Stimulated activated naive B cell treated with anti-CD40 and anti-IgM and Interleukin-4, amounts not matched to agents 10 μg/mL and 1 μg/mL and 100 μg/mL, for 72 hours (primary cell): ENCODE results near the gene MYO1H.
"Not testable (repeated sequence)": the region's sequence is repeated elsewhere in the genome, so short reads cannot be mapped to it uniquely, and the experiment has no call there.

Source experiments
- ATAC-seq, 2 donors: fragments of 150-1000 bp; cut with Tn5 transposase; replicated peaks; 2 replicates each; pipeline ENCODE4 v1.10.0; 2021; ENCODE audit warnings: moderate library complexity in 1 of 2
- DNase-seq: peaks from one replicate; pipeline ENCODE4 v3.0.0; 2021
- H3K27ac Mint-ChIP-seq: one replicate; pipeline ENCODE4 v1.8.0; 2022; ENCODE audit warnings: mild to moderate bottlenecking, mixed read lengths
- H3K27me3 Mint-ChIP-seq, 2 donors: one replicate each; pipeline ENCODE4 v1.8.0; 2022; ENCODE audit warnings: mixed read lengths in 2 of 2
- H3K36me3 Mint-ChIP-seq, 2 donors: one replicate each; pipeline ENCODE4 v1.8.0; 2022; ENCODE audit warnings: mixed read lengths in 2 of 2, mild to moderate bottlenecking in 1 of 2
- H3K4me1 Mint-ChIP-seq, 2 donors: one replicate each; pipeline ENCODE4 v1.8.0; 2022; ENCODE audit warnings: mixed read lengths in 2 of 2, mild to moderate bottlenecking in 1 of 2
- H3K4me3 Mint-ChIP-seq, 2 donors: one replicate each; pipeline ENCODE4 v1.8.0; 2022; ENCODE audit warnings: mild to moderate bottlenecking in 2 of 2, mixed read lengths in 2 of 2, moderate library complexity in 1 of 2
- H3K9me3 Mint-ChIP-seq, 2 donors: one replicate each; pipeline ENCODE4 v1.8.0; 2022; ENCODE audit warnings: mixed read lengths in 2 of 2, mild to moderate bottlenecking in 1 of 2

MYO1H gene

DNA sequence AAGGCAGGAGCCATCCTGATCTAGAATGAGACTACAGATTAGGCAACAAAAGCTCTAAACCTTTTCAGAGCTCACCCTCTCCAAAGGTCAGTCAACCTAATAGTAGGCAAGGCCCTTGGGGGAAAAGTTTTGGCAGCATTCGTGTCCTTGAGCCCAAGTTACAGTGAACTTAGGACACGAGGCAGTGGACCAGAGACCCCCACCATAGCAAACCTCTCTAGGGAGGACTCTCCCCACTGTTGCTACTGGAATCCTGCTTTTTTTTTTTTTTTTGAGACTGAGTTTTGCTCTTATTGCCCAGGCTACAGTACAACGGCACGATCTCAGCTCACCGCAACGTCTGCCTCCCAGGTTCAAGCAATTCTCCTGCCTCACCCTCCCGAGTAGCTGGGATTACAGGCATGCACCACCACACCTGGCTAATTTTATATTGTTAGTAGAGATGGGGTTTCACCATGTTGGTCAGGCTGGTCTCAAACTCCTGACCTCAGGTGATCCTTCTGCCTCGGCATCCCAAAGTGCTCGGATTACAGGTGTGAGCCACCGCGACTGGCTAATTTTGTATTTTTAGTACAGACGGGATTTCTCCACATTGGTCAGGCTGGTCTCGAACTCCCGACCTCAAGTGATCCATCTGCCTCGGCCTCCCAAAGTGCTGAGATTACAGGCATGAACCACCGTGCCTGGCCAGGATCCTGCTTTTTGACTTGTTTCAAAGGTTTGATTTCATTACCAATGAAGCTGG is 126.0 kb downstream of the MYO1H start:
- H3K27me3 Mint-ChIP-seq, DNase-seq, H3K9me3 Mint-ChIP-seq, H3K27ac Mint-ChIP-seq, ATAC-seq, H3K4me3 Mint-ChIP-seq: not testable (repeated sequence)
- Mint-ChIP-seq H3K4me1 (peaks cover 28 to 38% of the 10 kb centered on the region in 2 donors), H3K36me3 (peaks cover 12 to 13% of the 10 kb centered on the region in 2 donors)

DNA sequence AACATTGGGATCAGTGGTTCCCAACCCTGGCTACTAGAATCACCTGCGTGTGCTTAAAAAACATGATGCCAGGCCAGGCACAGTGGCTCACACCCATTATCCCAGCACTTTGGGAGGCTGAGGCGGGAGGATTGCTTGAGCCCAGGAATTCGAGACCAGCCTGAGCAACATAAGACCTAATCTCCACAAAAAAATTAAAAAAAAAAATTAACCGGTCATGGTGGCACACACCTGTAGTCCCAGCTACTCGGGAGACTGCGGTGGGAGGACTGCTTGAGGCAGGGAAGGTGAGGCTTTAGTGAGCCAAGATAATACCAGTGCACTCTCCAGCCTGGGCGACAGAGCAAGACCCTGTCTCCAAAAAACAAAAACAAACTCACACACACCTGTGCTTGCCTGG is 127.4 kb downstream of the MYO1H start:
- Mint-ChIP-seq H3K4me1 (peaks cover 27 to 46% of the 10 kb centered on the region in 2 donors), H3K27ac (no peak overlapping the region), H3K4me3 (no peak overlapping the region), H3K36me3 (peaks cover 4 to 9% of the 10 kb centered on the region in 2 donors), H3K9me3 (no peaks in the 10 kb centered on the region), H3K27me3 (no peaks in the 10 kb centered on the region)
- DNase-seq (no peak), ATAC-seq (no peak)

DNA sequence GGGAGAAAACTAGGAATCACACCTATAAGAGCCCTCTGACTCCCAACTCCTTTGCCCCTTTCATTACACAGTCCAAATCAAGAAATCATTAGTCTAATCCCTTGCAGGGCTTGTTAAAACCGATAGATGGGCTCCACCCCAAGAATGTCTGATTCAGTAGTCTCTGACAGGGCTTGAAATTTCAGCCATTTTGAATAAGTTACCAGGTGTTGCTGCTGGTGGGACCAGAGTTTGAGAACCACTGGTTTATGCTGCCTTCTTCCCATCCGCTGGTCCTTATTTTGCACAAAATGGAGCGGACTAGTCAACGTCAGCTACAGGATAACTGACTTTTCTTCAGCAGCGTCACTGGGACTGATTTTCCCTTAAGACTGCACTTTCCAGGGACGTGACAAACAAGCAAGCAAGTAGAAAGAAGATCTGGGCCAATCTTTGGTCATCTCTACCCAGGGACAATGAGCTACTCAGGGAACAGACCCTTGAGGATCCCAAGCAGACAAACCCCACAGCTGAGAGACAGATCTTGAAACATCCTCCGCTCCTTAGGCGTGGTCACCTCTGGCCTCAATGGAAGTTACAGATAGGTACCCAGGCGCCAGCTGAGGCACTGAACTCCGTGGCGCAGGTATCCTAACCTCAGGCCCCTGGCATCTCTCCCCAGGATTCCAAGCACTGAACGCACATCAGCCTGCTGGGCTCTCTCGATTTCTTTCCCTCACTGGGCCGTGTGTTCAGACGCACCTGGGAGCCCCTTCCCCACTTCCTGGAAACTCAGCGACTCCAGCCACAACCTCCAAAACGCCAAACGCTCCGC is 128.5 kb downstream of the MYO1H start:
- peak overlapping the region; percentile 98 for H3K27ac Mint-ChIP-seq

DNA sequence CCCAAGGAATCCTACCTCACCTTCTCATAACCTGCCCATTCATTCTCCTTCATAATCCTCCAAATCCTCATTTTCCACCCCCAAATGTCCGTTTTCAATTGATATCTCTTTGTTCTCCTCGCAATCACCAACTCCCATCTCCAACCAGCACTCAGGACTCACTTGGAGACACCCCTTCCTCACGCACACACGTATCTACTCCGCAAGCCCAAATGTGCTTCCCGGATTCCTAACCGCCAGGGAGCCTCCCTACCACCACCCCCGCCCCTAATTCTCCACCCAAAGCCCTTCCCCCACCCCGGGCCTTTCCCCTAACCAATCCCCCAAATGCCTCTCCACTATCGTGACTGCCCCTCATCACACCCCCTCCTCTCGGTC is 129.1 kb downstream of the MYO1H start:
- peaks cover 23 to 37% of the 10 kb centered on the region in 2 donors for H3K4me1 Mint-ChIP-seq
- peak overlapping the region; percentile 98 for H3K27ac Mint-ChIP-seq
- H3K4me3 Mint-ChIP-seq, result peak overlapping the region; percentile 99
- H3K27me3 Mint-ChIP-seq, result no peaks in the 10 kb centered on the region
- DNase-seq, result no peak
- no peaks in the 10 kb centered on the region for H3K9me3 Mint-ChIP-seq
- H3K36me3 Mint-ChIP-seq, result peaks cover 4% of the 10 kb centered on the region in 2 donors
- ATAC-seq, result no peak

More for the DNA sequence above, 128.5 kb downstream of the MYO1H start:
- Mint-ChIP-seq H3K27me3 (no peaks in the 10 kb centered on the region), H3K4me3 (peak overlapping the region; percentile 99), H3K4me1 (peaks cover 23 to 37% of the 10 kb centered on the region in 2 donors), H3K9me3 (no peaks in the 10 kb centered on the region), H3K36me3 (peaks cover 4% of the 10 kb centered on the region in 2 donors)
- no peak for ATAC-seq
- DNase-seq, result no peak

DNA sequence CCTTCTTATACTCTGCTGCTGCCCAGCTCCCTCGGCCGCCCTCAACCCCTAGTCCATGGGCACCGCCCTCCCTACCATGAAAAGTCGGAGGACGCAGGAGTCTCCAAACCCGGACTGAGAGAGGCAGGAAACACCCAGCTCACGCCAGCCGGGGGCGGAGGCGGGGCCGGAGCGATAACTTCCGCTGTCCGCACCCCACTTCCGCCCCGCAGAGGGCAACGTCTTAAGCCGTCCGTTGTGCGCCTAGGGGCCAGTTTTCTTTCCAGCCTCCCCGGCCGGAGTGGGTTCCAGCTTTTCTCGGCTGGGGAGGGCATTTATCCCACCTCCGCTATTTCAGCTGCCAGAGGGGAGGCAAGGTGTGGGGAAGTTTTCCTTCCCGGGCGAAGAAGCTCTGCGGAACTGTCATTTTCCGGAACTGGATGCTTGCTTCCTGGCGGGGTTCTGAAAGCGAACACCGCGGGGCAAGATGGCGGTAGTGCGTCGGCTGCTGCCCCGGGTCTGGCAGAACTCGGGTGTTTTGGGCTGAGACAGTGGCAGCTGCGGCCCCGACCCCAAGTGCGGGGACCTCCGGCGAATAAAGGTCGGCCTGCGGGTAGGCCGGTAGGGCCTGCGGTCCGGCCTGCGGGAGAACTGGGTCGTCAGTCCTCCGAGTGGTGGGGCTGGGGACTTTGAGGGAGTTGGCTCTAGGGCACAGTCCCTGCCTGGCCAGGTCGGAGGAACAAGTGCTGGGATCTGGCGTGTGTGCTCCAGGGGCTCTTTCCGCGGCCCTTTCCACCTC is 129.7 kb downstream of the MYO1H start, which contains the start of the genes KCTD10 and UBE3B:
TSS of gene KCTD10 (minus strand) at position 116 of the 778 bp plus-strand sequence. CDS start at position 78, 38 bp downstream.
TSS of gene UBE3B (plus strand) at position 450 of the 778 bp plus-strand sequence. CDS start 5,918 bp downstream, outside the sequence.
- peaks cover 23 to 37% of the 10 kb centered on the region in 2 donors for H3K4me1 Mint-ChIP-seq
- peak; percentile 74 for DNase-seq
- H3K27me3 Mint-ChIP-seq, result no peaks in the 10 kb centered on the region
- ATAC-seq, result peak; percentile 98
- peak within 1 kb of the TSS; percentile 99 for H3K4me3 Mint-ChIP-seq
- H3K9me3 Mint-ChIP-seq, result no peaks in the 10 kb centered on the region
- H3K36me3 Mint-ChIP-seq, result peaks cover 4% of the 10 kb centered on the region in 2 donors
- peak within 1 kb of the TSS; percentile 98 for H3K27ac Mint-ChIP-seq

DNA sequence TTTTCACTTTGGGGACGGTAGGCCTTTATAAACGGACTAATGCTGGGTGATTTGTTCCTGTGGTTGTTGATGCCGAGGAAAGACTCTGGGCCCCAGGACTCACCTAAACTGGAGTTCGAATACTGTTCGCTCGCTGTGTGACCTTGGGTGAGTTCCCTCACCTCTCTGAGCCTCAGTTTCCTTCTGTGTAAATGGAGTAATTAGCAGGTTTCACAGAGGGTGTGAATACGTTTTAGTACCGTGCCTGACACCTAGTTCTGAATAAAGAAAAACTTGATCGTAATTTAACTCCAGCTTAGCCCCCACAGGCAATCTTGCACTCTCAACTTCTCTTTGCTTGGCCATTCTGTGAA is 130.2 kb downstream of the MYO1H start:
- H3K4me3 Mint-ChIP-seq, result peak overlapping the region; percentile 99

DNA sequence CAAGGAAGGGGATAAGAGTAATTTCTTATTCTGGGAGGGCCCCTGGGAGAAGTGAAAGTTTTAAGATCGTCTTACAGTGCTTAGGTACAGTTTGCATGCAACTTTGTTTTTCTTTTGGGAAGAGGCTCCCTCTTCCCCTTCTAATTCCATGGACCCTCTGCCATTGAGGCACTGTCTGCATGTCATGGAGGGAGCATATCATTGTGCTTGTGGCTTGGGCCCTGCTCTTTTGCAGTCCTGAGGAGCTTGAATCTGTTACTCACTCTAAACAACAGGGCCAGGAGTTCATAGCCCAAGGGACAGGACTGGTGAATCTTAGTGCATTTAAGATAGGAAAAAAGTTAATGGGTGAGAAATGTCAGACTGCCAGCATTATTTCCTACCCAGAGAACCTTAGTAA is 132.1 kb downstream of the MYO1H start:
- Mint-ChIP-seq H3K9me3 (no peaks in the 10 kb centered on the region), H3K27me3 (no peaks in the 10 kb centered on the region), H3K4me1 (peaks cover 17 to 31% of the 10 kb centered on the region in 2 donors), H3K27ac (no peak overlapping the region), H3K36me3 (peaks cover 2 to 7% of the 10 kb centered on the region in 2 donors), H3K4me3 (no peak overlapping the region)
- ATAC-seq (no peak), DNase-seq (no peak)

More for the DNA sequence above, 130.2 kb downstream of the MYO1H start:
- ATAC-seq (no peak), DNase-seq (no peak)
- peak overlapping the region; percentile 98 for H3K27ac Mint-ChIP-seq
- H3K36me3 Mint-ChIP-seq, result peaks cover 2 to 4% of the 10 kb centered on the region in 2 donors
- peaks cover 21 to 34% of the 10 kb centered on the region in 2 donors for H3K4me1 Mint-ChIP-seq
- H3K9me3 Mint-ChIP-seq, result no peaks in the 10 kb centered on the region
- no peaks in the 10 kb centered on the region for H3K27me3 Mint-ChIP-seq

DNA sequence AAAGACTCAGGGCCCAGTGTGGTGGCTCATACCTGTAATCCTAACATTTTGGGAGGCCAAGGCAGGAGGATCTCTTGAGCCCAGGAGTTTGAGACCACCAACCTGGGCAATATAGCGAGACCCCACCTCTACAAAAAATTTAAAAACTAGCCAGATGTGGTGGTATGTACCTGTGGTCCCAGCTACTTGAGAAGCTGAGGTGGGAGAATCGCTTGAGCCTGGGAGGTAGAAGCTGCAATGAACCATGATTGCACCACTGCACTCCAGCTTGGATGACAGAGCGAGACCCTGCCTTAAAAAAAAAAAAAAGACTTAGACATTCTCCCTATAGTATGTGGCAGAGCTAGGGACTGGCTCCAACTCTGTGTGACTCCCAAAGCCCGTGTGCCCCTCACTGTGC is 132.7 kb downstream of the MYO1H start:
- ATAC-seq (no peak), DNase-seq (no peak)
- Mint-ChIP-seq H3K27me3 (no peaks in the 10 kb centered on the region), H3K4me3 (no peak overlapping the region), H3K36me3 (peaks cover 6 to 12% of the 10 kb centered on the region in 2 donors), H3K4me1 (peaks cover 17 to 28% of the 10 kb centered on the region in 2 donors), H3K27ac (no peak overlapping the region), H3K9me3 (no peaks in the 10 kb centered on the region)

DNA sequence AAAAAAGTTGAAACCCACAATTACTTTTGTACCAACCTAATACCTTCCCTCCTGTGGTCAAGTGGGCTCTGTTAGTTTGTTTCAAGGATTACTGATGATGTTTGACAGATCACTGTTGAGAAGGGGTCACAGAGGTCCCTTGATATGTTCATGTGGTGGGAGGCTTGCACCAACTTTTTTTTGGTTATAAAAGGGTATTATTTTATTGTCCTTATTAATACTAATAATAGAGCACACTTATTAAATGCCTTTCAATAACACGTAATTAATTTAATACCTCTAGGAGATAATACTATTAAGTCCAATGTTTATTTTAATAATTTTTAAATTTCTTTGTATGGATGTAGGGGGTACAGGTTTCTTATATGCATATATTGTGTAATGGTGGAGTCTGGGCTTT is 134.2 kb downstream of the MYO1H start:
- Mint-ChIP-seq H3K4me3 (no peak overlapping the region), H3K9me3 (no peaks in the 10 kb centered on the region), H3K27ac (no peak overlapping the region), H3K36me3 (peaks cover 8 to 16% of the 10 kb centered on the region in 2 donors), H3K27me3 (no peaks in the 10 kb centered on the region), H3K4me1 (peaks cover 7 to 13% of the 10 kb centered on the region in 2 donors)
- DNase-seq (no peak), ATAC-seq (no peak)

DNA sequence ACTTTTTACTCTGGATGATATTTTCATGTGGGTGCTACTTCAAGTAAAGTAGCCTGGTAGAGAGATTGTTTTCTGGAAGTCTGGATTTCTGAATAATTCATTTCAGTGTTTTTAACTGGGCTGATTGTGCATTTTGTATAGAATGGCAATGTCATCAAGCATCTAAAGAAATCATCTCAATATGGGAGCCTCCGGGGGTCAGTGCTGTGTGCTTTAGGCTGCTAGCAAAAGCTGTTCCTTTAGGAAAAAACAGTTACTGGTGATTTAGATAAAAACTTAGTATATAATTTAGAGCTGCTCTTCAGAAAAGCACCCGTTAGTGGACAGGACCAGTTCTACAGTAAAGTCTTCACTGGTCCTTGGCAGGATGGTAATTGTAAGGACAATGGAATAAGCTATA is 134.8 kb downstream of the MYO1H start:
- ATAC-seq, result no peak
- H3K36me3 Mint-ChIP-seq, result peaks cover 11 to 18% of the 10 kb centered on the region in 2 donors

DNA sequence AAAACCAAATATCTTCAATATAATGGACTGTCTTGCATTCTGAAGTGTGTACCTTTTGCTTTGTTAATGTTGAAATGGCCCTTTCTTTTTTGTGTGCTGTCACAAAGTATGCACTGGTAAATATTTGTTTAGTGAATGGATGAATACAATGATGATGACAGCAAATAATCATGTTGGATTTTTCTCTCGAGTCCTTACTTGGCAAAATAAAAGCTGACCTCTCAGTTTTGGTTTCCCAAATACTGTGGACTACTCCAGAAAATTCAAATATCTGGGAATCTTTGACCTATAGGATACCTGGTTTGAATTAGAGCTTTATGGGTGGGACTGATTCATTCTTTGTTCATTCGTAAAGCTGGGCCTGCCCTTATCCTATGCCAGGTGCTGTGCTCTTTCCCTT is 135.2 kb downstream of the MYO1H start:
- Mint-ChIP-seq H3K27ac (no peak overlapping the region), H3K4me1 (peaks cover 5 to 10% of the 10 kb centered on the region in 2 donors), H3K4me3 (no peak overlapping the region), H3K9me3 (no peaks in the 10 kb centered on the region), H3K27me3 (no peaks in the 10 kb centered on the region), H3K36me3 (peaks cover 11 to 21% of the 10 kb centered on the region in 2 donors)
- no peak for ATAC-seq
- DNase-seq, result no peak

More for the DNA sequence above, 134.8 kb downstream of the MYO1H start:
- H3K4me1 Mint-ChIP-seq, result peaks cover 5 to 10% of the 10 kb centered on the region in 2 donors
- H3K27me3 Mint-ChIP-seq, result no peaks in the 10 kb centered on the region
- no peaks in the 10 kb centered on the region for H3K9me3 Mint-ChIP-seq
- H3K27ac Mint-ChIP-seq, result no peak overlapping the region
- H3K4me3 Mint-ChIP-seq, result no peak overlapping the region
- DNase-seq, result no peak

DNA sequence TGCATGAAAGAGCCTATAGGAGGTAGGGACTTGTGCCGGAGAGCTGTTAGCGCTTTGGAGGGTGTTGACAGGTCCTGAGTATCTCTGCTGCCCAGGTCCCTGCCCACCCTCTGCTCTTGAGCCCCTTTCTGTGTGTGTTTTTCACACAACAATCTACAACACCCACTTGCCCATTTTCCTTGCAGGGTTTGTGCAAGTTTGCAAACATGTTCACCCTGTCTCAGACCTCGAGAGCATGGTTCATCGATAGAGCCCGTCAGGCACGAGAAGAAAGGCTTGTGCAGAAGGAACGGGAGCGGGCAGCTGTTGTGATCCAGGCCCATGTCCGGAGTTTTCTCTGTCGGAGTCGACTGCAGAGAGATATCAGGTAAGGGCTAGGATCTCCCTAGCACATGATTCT is 135.6 kb downstream of the MYO1H start:
- Mint-ChIP-seq H3K9me3 (no peaks in the 10 kb centered on the region), H3K27ac (peak overlapping the region; percentile 42), H3K4me3 (no peak overlapping the region), H3K27me3 (no peaks in the 10 kb centered on the region), H3K36me3 (peaks cover 12 to 21% of the 10 kb centered on the region in 2 donors), H3K4me1 (peaks cover 5 to 10% of the 10 kb centered on the region in 2 donors)
- ATAC-seq (no peak), DNase-seq (no peak)

DNA sequence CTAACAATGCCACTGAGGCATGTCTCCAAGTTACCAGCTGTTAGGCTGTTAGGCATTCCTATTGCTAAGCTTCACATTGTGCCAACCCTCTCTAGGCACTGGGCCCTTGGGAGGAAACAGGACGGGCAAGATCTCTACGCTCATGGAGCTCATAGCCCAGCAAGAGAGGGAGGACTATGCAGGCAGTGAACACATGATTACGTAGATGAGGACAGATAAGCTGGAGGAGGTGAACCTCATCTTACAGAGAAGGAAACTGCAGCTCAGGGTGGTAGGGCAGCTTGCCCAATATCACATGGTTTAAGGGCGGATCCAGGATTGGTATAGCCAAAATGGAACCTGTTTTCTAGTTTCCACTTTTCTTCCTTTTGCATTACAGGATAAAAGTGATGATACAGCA is 137.5 kb downstream of the MYO1H start:
- H3K36me3 Mint-ChIP-seq, result peaks cover 28 to 31% of the 10 kb centered on the region in 2 donors
- no peak overlapping the region for H3K27ac Mint-ChIP-seq
- H3K4me3 Mint-ChIP-seq, result no peak overlapping the region
- no peaks in the 10 kb centered on the region for H3K4me1 Mint-ChIP-seq
- no peaks in the 10 kb centered on the region for H3K9me3 Mint-ChIP-seq
- DNase-seq (no peak), ATAC-seq (no peak)
- no peaks in the 10 kb centered on the region for H3K27me3 Mint-ChIP-seq
